ENCODE results near the gene ZNF512.
"Not testable (repeated sequence)": the region's sequence is repeated elsewhere in the genome, so short reads cannot be mapped to it uniquely, and the experiment has no call there.

- TF ChIP-seq PBX3 (IDR thresholded peaks at IDR 0.05); GABPA (IDR thresholded peaks at IDR 0.05; ENCODE audit: low read depth); FOSL2 (IDR thresholded peaks at IDR 0.05; ENCODE audit: borderline replicate concordance, low read depth); EP300 (IDR thresholded peaks at IDR 0.05; ENCODE audit: borderline replicate concordance in 1 of 2, low read depth in 1 of 2, low read length in 1 of 2); POLR2AphosphoS5 (IDR thresholded peaks at IDR 0.05; ENCODE audit: low read depth, low read length); FOXM1 (IDR thresholded peaks at IDR 0.05; ENCODE audit: low read depth); TEAD4 (IDR thresholded peaks at IDR 0.05; ENCODE audit: borderline replicate concordance, insufficient read depth): not testable (repeated sequence)
Measured at GRCh38 chr2:27594020-27594703, 11.3 kb downstream of the ZNF512 start.
